Neural cell (in vitro differentiated cells): ENCODE data around the gene PTGIR.

Source experiments
- CTCF ChIP-seq: fragments of 450-650 bp; IDR thresholded peaks from 2 replicates; pipeline ENCODE4 v1.5.1; 2014; ENCODE audit warnings: antibody characterized with exemption, mild to moderate bottlenecking, moderate library complexity; ENCODE audit not compliant: poor library complexity, severe bottlenecking
- EP300 ChIP-seq: fragments of 450-650 bp; conservative IDR thresholded peaks from 2 replicates; pipeline ENCODE4 v1.6.1; 2014; ENCODE audit warnings: antibody characterized with exemption, mild to moderate bottlenecking, moderate library complexity; ENCODE audit not compliant: poor library complexity, severe bottlenecking
- TAF1 ChIP-seq: IDR thresholded peaks from 2 replicates; pipeline ENCODE4 v1.6.1; 2012; ENCODE audit warnings: low read depth

- no peak for TF ChIP-seq EP300
- TF ChIP-seq TAF1 = no peak
- TF ChIP-seq CTCF = no peak
Measured at GRCh38 chr19:46665072-46665471, 40.2 kb upstream of the PTGIR start.
